NCI-H1694 treated with DMSO at 0.1 percent for 48 hours (cell line): Measurements from ENCODE around the gene ALDH7A1.
A peak's percentile ranks its signal among the peaks of the same experiment; 100 is the strongest.
"Not testable (repeated sequence)": the region's sequence is repeated elsewhere in the genome, so short reads cannot be mapped to it uniquely, and the experiment has no call there.

Source experiments
- DNase-seq: peaks from one replicate; lab custom pipeline; 2025; lab: John Stamatoyannopoulos, UW

ALDH7A1 gene

DNA sequence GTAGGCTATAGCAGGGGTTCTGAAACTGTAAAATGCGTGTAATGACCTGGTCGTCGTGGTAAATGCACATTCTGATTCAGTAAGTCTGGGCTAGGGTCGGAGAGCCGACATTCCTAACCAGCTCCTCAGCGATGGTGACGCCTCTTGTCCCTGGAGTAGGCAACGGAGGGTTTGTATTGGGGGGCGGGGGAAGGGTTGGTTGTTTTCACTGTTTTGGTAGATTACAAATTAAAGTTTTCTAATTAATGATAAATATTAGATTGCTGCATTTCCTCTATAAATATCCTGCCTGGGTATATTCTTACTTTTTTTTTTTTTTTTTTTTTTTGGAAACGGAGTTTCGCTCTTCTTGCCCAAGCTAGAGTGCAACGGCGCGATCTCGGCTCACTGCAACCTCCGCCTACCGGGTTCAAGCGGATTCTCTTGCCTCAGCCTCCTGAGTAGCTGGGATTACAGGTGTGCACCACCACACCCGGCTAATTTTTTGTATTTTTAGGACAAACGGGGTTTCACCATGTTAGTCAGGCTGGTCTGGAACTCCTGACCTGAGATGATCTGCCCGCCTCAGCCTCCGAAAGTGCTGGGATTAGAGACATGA, 566 bp upstream of the ALDH7A1 start:
- no peak for DNase-seq

DNA sequence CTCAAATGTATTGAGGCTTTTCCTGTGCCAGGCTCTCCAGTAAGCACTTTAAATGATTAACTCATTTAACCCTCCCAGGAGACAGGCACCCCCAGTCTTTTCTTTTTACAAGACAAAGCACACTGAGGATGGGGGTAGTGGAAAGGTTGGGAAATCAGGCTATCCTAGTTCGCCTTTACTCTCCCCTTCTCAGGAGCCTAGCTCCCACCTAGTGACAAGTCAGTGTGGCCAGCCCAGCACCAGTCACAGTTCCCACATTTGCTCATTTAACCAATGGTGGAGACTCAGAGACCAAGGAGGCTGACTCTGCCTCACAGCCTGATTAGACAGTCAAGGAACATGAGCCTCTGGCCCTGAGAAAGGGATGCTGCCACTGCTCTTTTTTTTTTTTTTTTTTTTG, 3.5 kb downstream of the ALDH7A1 start:
- no peak for DNase-seq

DNA sequence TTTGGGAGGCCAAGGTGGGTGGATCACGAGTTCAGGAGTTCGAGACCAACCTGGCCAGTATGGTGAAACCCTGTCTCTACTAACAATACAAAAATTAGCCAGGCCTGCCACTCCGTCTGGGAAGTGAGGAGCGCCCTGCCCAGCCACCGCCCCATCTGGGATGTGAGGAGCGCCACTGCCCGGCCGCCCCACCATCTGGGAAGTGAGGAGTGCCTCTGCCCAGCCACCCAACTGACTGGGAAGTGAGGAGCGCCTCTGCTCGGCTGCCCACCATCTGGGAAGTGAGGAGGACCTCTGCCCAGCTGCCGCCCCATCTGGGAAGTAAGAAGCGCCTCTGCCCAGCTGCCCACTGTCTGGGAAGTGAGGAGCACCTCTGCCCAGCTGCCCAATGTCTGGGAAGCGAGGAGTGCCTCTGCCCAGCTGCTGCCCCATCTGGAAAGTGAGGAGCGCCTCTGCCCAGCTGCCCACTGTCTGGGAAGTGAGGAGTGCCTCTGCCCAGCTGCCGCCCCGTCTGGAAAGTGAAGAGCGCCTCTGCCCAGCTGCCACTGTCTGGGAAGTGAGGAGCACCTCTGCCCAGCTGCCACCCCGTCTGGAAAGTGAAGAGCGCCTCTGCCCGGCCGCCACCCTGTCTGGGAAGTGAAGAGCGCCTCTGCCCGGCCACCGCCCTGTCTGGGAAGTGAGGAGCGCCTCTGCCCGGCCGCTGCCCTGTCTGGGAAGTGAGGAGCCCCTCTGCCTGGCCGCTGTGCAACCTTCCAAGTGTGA, 5.3 kb downstream of the ALDH7A1 start:
- DNase-seq = no peak

DNA sequence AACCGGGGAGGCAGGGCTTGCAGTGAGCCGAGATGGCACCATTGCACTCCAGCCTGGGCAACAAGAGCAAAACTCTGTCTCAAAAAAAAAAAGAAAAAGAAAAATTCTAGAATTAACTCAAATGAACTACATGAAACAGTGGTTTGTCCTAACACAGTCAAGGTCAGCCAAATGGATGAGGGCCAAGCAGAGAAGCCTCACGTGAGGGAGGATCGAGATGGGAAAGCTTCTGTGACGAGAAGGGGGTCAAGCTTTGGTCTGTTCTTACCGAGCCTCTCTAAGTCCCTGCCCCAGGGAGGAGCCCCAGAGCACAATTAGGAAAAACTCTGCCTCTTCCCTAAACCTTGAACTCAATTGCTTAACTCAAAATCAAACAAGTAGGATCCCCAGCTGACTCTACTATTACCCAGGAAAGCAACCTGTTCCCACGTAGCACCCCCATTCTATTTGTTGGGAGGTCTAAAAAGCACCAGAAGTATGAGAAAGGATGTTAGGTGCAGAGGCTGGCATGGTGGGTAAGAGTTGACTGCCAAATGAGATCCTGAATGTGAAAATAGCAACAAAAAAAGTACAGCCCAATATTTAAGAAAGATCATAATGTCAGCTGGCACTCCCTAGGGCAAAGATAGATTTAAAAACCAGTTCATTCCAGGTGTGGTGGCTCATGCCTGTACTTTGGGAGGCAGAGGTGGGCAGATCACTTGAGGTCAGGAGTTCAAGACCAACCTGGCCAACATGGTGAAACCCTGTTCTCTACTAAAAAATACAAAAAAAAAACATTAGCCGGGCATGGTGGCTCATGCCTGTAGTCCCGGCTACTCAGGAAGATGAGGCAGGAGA, 7.2 kb downstream of the ALDH7A1 start:
- no peak for DNase-seq

DNA sequence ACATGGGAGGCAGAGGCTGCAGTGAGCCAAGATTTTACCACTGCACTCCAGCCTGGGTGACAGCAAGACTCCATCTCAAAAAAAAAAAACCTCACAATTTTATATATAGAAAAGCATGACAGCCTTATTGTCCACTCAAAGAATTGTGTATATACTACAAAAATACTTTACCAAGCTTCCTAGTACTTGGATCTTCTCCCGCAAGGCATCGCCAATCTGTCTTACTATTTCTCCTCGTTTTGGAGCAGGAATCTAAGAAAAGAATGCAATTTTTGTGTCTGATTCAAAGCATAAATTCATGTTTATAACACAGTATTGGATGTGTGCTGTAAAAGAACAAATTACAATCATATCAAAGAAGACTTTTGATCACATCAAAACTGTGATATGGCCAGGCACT, 11.3 kb downstream of the ALDH7A1 start:
- no peak for DNase-seq

DNA sequence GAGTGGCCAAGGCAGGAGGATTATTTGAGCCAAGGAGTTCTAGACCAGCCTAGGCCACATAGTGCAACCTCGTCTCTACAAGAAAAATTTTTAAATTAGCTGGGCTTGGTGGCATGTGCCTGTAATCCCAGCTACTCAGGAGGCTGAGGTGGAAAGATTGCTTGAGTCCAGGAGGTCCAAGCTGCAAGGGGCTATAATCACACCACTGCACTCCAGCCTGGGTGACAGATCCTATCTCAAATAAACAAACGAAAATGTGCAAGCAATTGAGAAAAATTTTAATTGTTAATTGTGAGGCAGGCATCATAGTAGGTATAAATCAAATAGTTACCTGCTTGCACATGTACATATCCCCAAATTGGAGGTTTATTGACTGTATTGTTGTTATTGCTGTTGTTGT, 15.3 kb downstream of the ALDH7A1 start:
- DNase-seq = no peak

DNA sequence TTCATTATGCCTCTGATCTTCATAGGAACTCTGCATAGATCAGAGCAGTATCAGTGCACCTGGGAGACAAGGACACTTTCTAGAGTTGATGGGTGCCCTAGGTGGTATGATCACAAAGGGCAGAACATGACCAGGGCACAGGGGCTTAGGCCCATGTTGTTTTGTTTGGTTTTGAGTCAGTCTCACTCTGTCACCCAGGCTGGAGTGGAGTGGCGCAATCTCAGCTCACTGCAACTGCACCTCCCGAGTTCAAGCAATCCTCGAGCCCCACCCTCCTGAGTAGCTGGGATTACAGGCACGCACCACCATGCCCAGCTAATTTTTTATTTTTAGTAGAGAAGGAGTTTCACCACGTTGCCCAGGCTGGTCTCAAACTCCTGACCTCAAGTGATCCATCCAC, 17.6 kb downstream of the ALDH7A1 start:
- no peak for DNase-seq

DNA sequence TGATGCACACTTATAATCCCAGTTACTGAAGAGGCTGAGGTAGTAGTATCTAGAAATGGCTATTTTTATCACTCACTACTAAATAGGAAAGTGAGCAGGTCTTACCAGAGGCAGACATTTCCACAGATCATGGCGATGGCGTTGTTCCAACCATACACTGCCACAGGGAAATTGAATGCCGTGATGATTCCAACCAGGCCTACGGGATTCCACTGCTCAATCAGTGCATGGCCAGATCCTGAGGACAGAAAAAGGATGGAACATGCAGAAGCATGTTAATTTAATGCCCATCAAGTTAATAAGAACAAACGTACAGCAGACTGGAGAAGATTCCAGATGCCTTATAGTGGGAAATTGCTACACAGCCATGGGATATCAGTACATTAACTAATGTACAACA, 18.0 kb downstream of the ALDH7A1 start:
- DNase-seq = no peak

DNA sequence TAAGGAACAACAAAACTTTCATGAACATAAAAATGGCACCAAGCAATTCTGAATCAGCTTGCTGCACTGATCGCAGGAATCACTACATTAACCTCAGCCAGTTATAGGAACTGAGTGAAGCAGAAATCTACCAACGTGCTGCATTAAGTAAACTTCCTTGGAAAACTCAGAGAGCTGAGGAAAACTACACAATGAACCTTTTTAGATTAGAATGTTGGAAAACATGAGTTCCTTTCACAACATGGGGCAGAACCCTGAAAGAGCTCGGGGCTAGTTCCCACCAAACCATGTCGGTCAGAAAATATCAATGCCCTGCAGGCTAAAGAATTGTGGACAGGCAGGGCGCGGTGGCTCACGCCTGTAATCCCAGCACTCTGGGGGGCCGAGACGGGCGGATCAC, 19.4 kb downstream of the ALDH7A1 start:
- no peak for DNase-seq

DNA sequence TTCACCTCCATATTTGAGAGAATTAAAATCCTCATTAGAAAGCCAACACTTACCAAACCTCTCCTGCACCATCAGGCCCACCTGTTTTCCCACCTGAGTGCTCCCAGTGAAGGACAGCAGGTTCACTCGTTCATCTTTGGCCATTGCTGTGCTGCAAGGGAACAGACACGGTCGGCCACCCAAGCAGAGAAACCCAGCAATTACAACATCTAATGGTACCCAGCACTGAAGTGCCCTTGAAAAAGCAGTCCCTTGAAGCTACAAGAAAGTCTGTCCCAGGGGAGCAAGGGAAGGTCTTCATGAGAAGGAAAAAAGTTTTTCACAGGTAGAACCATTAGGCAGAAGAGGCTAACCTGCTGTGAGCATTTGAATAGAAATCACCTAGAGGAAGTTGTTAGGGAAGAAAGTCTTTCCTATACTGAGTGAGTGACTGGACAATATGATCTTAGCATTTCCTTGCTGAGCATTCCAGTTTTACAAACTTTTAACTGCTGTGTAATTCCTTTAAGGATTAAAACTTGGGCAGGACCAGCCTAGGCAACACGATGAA, 26.7 kb downstream of the ALDH7A1 start:
- DNase-seq = no peak

DNA sequence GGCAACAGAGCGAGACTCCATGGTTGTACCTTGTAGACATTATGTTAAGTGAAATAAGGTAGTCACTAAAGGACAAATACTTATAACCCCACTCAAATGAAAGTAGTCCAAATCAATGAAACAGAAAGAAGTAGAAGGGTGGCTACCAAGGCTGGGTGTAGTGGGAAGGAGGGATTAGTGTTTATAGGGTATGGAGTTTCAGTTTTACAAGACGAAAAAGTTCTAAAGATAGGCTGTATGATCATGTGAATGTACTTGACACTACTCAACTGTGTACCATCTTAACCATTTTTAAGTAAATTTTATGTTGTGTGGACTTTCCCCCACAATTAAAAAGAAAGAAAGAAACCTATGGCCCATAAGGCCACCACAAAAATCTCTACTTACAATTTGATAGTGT, 32.2 kb downstream of the ALDH7A1 start:
- DNase-seq = no peak

DNA sequence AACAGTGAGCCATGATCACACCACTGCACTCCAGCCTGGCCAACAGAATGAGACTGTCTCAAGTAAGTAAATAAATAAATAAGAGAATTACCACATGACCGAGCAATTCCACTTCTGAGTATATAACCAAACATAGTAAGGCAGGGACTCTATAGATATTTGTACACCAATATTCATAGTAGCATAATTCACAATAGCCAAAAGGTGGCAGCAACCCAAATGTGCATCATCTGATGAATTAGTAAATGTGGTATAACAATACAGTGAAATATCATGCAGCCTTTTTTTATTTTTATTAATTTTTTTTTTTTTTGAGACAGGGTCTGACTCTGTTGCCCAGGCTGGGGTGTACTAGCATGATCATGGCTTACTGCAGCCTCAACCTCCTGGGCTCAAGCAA, 33.1 kb downstream of the ALDH7A1 start:
- DNase-seq = no peak

DNA sequence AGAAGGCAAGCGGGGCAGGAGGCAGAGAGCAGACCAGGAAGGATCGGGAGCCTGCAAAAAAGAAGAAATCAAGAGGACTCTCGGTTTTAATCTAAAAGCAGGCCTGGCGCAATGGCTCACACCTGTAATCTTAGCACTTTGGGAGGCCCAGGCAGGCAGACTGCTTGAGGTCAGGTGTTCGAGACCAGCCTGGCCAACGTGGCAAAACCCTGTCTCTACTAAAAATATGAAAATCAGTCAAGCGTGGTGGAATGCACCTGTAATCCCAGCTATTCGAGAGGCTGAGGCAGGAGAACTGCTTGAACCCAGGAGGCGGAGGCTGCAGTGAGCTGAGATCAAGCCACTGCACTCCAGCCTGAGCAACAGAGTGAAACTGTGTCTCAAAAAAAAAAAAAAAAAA, 39.9 kb downstream of the ALDH7A1 start:
- DNase-seq = not testable (repeated sequence)

DNA sequence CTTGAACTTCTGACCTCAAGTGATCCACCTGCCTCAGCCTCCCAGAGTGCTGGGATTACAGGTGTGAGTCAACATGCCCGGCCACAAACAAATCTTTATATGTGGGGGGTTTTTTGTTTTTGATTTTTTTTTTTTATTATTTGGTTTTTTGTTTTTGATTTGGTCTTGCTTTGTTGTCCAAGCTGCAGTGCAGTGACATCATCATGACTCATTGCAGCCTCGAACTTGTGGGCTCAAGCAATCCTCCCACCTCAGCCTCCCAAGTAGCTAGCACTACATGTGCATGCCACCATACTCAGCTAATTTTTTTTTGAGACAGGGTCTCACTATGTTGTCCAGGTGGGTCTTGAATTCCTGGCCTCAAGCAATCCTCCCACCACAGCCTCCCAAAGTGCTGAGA, 42.4 kb downstream of the ALDH7A1 start:
- DNase-seq = no peak

DNA sequence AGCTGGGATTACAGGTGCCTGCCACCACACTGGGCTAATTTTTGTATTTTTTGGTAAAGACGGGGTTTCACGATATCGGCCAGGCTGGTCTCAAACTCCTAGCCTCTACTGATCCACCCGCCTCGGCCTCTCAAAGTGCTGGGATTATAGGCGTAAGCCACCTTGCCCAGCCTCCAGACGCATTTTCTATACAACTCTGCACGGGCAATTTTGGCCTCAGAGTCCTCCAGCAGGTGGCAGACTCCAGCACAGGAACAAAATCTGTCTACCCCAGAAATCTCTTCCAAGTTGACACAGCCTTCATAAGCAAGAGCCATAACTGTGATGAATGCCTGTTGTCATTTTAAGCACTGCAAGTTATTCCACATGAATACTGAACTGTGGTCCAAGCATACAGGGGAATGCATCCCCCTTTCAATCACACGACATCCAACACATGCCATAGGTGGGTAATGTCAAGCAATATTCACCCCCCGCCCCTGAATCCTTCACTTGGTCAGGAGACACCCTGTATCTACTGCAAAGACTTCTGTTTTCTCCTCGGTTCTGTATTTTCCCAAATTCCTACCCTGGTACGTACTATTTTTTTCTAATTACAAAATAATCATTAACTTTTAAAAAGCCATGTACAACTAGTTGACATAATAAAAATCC, 50.8 kb downstream of the ALDH7A1 start:
- peak; percentile 26 for DNase-seq

DNA sequence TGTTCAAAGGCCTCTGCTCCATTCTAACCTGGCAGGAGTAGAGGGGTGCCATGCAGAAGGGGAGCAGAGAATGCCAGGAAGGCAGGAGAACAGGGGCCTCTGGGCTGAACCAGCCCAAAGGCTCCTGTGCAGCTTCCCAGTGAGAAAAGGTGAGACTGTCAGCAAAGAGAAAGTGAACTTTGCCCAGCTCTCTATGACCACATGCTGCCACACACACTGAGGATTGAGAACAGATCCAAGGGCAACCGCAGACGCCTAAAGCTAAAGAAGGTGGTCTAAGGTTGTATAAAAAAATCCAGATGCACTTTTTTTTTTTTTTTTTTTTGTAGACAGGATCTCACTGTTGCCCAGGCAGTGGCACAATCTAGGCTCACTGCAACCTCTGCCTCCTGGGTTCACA, 51.4 kb downstream of the ALDH7A1 start:
- no peak for DNase-seq

DNA sequence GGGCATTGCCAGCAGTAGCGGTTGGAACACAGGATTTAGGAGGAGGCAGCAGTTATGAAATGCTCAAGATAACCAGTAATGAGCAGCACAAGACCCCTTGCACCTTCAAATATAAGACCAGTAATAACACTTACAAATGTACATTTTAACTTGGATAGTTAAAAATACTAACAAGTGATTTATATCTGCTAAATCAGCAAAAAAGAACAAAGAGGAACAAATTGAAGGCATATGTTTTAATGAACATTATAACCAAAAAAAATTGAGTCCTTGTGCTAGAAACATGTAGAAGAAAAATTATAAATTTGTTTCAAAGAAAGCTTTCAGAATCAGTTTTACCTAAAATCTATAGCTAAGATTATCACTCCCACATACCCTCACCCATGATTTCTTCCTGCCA, 52.0 kb downstream of the ALDH7A1 start:
- no peak for DNase-seq

DNA sequence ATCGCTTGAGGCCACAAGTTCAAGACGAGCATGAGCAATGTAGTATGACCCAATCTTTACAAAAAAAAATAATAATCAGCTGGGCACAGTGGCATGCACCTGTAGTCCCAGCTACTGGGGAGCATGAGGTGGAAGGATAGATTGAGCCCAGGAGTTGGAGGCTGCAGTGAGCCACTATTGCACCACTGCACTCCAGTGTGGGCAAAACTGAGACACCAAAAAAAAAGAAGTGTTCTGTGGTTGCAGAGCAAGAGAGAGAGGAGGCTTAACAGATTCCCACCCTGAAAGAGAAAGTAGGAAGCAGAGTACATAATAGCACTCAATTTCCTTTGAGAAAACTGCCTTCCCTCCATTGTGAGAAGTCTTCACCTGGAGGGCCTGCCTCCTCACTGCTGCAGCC, 52.6 kb downstream of the ALDH7A1 start:
- no peak for DNase-seq

DNA sequence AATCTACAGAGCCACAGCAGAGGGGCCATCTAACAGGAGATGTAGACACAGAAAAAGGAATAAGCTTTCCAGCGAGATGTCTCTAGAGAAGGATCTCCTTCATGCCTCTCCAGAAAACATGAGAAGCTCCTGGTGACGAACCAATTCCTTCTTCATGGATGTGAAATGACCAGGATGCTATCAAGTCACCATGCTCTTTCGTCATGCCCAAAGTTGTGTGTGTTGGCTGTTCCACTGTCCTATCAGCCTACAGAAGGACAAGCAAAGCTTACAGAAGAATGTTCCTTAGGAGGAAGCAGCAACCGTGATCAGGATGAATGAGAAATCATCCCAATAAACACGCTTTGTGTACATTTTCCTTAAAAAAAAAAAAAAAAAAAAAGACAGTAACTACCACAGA, 54.4 kb downstream of the ALDH7A1 start:
- DNase-seq = no peak

DNA sequence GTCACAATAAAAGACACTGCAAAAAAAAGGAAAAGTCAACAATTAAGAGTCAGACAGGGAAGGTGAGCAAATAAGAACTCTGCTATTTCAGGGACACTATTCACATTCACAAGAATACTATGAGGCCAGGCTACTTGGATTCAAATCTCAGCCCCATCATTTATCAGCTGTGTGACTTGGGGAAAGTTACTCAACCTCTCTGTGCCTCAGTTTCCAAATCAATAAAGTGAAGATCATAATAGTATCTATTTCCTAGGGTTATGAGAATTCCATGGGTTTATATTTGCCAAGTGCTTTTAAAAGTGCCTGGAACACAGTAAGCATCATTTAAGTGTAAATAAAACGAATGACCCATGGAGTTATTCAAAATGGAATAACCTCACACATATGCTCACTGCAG, 56.4 kb downstream of the ALDH7A1 start:
- no peak for DNase-seq

DNA sequence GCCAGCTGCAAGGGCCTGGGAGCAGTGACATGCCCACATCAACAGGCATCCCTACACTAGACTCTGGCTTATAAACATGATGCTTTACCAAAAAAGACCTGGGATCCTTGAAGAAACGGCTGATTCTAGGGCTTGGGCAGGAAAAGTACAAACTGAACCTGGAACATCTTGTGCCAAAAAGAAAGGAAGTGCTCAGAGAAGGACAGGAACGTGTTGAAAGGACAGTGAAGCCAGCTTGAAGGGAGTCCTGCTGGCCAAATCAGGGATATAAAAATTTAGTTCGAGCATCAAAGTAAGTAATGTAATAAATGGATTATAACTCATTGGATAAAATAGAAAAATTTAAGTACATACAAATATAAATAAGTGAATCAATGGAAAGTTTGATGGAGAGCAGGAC, 58.1 kb downstream of the ALDH7A1 start:
- no peak for DNase-seq

DNA sequence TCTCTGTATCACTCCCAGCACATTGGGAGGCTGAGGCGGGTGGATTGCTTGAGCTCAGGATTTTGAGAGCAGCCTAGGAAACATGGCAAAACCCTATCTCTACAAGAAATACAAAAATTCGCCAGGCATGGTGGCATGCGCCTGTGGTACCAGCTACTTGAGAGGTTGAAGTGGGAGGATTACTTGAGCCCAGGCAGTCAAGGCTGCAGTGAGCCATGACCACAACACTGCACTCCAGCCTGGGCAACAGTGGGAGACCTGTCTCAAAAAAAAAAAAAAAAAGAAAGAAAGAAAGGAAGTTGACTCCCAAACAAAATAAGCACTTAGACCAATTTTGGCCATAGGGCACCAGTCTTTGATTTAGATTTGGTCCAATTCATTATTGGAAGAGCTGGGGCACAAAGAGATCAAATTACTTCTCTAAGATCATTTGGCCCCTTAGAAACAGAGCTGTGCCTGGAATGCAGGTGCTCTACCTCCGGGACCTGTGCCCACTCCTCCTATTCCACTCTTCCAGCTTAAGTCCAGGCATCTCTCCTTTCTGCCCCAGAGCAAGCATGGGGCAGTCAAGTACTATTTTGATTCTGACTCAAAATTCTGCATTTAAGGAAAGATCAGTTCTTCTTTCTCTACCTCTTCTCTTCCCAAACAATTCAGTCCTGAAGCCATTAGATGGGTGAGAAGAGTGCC, 59.0 kb downstream of the ALDH7A1 start:
- DNase-seq = no peak
